Fibroblast of the conjunctiva (primary cell): ENCODE measurements around the gene KLHL30.
"Not testable (repeated sequence)": the region's sequence is repeated elsewhere in the genome, so short reads cannot be mapped to it uniquely, and the experiment has no call there.

Experiments used
- DNase-seq: peaks from one replicate; pipeline ENCODE4 v3.0.0-alpha.2; 2010; ENCODE audit warnings: low read depth

KLHL30 gene

GRCh38 chr2:238101891-238102841 is 36.3 kb upstream of the KLHL30 start:
- no peak for DNase-seq

- no peak for DNase-seq
Observed at GRCh38 chr2:238102865-238103264, 35.6 kb upstream of the KLHL30 start.

GRCh38 chr2:238103465-238104225 is 34.8 kb upstream of the KLHL30 start:
- DNase-seq, result no peak

- no peak for DNase-seq
Observed at GRCh38 chr2:238104226-238104690, 34.2 kb upstream of the KLHL30 start.

GRCh38 chr2:238104691-238105371 is 33.6 kb upstream of the KLHL30 start:
- DNase-seq, result no peak

- DNase-seq, result no peak
Observed at GRCh38 chr2:238105506-238106338, 32.7 kb upstream of the KLHL30 start.

- no peak for DNase-seq
Observed at GRCh38 chr2:238106339-238106697, 32.1 kb upstream of the KLHL30 start.

GRCh38 chr2:238106698-238107524 is 31.6 kb upstream of the KLHL30 start:
- DNase-seq, result no peak

GRCh38 chr2:238107525-238108422 is 30.7 kb upstream of the KLHL30 start:
- DNase-seq, result no peak

GRCh38 chr2:238108423-238109183 is 29.9 kb upstream of the KLHL30 start:
- no peak for DNase-seq

GRCh38 chr2:238113611-238114010 is 24.9 kb upstream of the KLHL30 start:
- no peak for DNase-seq

GRCh38 chr2:238114331-238114841 is 24.1 kb upstream of the KLHL30 start:
- DNase-seq, result no peak

GRCh38 chr2:238114851-238115660 is 23.4 kb upstream of the KLHL30 start:
- DNase-seq, result no peak

GRCh38 chr2:238115709-238116108 is 22.8 kb upstream of the KLHL30 start:
- DNase-seq, result not testable (repeated sequence)

GRCh38 chr2:238116298-238117198 is 21.9 kb upstream of the KLHL30 start:
- DNase-seq, result no peak
